ENCODE measurements around the gene LRP11. TPM values are rescaled to one million over a fixed set of nuclear protein-coding genes. Genes with fewer than 3 reads are reported as not detected.
"Not testable (repeated sequence)": the region's sequence is repeated elsewhere in the genome, so short reads cannot be mapped to it uniquely, and the experiment has no call there.

The LRP11 gene
- total RNA-seq, 3 donors from 2014 or later: 16.2 to 27.2 (median 26.1) TPM

DNA sequence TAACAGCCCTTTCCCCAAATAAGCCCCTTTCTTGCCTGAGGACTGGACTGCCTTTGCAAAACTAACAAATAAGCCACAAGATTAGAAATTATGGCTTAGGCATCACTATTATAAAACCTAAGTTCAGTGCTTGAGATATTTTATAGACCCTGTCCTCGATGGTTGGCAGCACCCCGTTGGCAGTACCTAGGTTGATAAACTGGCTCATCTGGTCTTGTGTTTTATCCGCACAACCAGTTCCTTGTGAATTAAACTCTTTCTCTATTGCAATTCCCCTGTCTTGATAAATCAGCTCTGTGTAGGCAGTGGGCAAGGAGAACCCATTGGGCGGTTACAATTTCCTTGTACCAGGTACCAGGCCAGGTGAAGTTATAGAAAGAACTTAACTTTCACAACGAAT, 6.6 kb downstream of the LRP11 start:
- intact Hi-C loops (cut with DNase I, micrococcal nuclease): no loop called here
- DNase-seq (no peak), ATAC-seq (no peak)
- H3K36me3 ChIP-seq (ENCODE audit: low read depth): no peaks in the 10 kb centered on the region
- no peak overlapping the region for H3K4me3 ChIP-seq
- no peaks in the 10 kb centered on the region for H3K9me3 ChIP-seq
- peaks cover 11% of the 10 kb centered on the region for H3K4me1 ChIP-seq (ENCODE audit: low read depth)
- no peak for TF ChIP-seq CTCF (IDR thresholded peaks at IDR 0.05)

GRCh38 chr6:149856256-149856994, 7.7 kb downstream of the LRP11 start:
- peaks cover 7% of the 10 kb centered on the region for H3K4me1 ChIP-seq (ENCODE audit: low read depth)
- TF ChIP-seq CTCF (IDR thresholded peaks at IDR 0.05): no peak
- no peaks in the 10 kb centered on the region for H3K36me3 ChIP-seq (ENCODE audit: low read depth)
- H3K9me3 ChIP-seq: no peaks in the 10 kb centered on the region
- DNase-seq (no peak), ATAC-seq (no peak)
- intact Hi-C loops (cut with DNase I, micrococcal nuclease): no loop called here
- H3K4me3 ChIP-seq: no peak overlapping the region

- DNase-seq (no peak), ATAC-seq (peak; percentile 51)
- intact Hi-C loops (cut with DNase I, micrococcal nuclease): no loop called here
- no peaks in the 10 kb centered on the region for H3K9me3 ChIP-seq
- TF ChIP-seq CTCF (IDR thresholded peaks at IDR 0.05): no peak
- no peaks in the 10 kb centered on the region for H3K36me3 ChIP-seq (ENCODE audit: low read depth)
- no peak overlapping the region for H3K4me3 ChIP-seq
- peaks cover 7% of the 10 kb centered on the region for H3K4me1 ChIP-seq (ENCODE audit: low read depth)
Observed at GRCh38 chr6:149855741-149856140, 8.4 kb downstream of the LRP11 start.

- ATAC-seq (peak; percentile 75), DNase-seq (no peak)
- Histone ChIP-seq H3K4me1 (ENCODE audit: low read depth) (peaks cover 7% of the 10 kb centered on the region), H3K9me3 (no peaks in the 10 kb centered on the region), H3K4me3 (no peak overlapping the region), H3K36me3 (ENCODE audit: low read depth) (no peaks in the 10 kb centered on the region)
- intact Hi-C loops (cut with DNase I, micrococcal nuclease): no loop called here
- no peak for TF ChIP-seq CTCF (IDR thresholded peaks at IDR 0.05)
Observed at GRCh38 chr6:149855040-149855654, 9.0 kb downstream of the LRP11 start.

GRCh38 chr6:149854532-149854931, 9.6 kb downstream of the LRP11 start:
- intact Hi-C loops (cut with DNase I, micrococcal nuclease): no loop called here
- peaks cover 7% of the 10 kb centered on the region for H3K4me1 ChIP-seq (ENCODE audit: low read depth)
- no peak overlapping the region for H3K4me3 ChIP-seq
- no peaks in the 10 kb centered on the region for H3K9me3 ChIP-seq
- no peak for TF ChIP-seq CTCF (IDR thresholded peaks at IDR 0.05)
- H3K36me3 ChIP-seq (ENCODE audit: low read depth): no peaks in the 10 kb centered on the region
- ATAC-seq: peak; percentile 52
- DNase-seq: no peak

DNA sequence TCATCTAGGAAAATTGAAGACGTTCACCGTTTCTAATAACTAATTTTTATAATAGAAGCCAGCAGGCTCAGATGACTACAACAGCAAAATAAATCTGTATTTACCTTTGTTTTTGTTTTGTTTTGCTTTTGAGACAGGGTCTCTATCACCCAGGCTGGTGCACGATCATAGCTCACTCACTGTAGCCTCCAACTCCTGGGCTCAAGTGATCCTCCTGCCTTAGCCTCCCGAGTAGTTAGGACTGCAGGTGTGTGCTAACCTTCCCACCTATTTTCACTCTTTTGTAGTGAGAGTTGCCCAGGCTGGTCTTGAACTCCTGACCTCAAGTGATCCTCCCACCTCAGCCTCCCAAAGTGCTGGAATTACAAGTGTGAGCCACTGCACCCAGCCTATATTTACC, 10.1 kb downstream of the LRP11 start:
- intact Hi-C loops (cut with DNase I, micrococcal nuclease): not testable (repeated sequence)

More for the DNA sequence above, 10.1 kb downstream of the LRP11 start:
- H3K36me3 ChIP-seq (ENCODE audit: low read depth); H3K4me3 ChIP-seq; H3K9me3 ChIP-seq; ATAC-seq; H3K4me1 ChIP-seq (ENCODE audit: low read depth); DNase-seq: not testable (repeated sequence)

All from mucosa of descending colon (tissue), 3 donors.